Stimulated activated CD4-positive, alpha-beta T cell treated with anti-CD3 and anti-CD28 coated beads, Interleukin-12 subunit alpha, Interleukin-12 subunit beta, amount 100 ng/mL, for 4 hours (primary cell): Measurements from ENCODE around the gene RNF151.
"Not testable (repeated sequence)": the region's sequence is repeated elsewhere in the genome, so short reads cannot be mapped to it uniquely, and the experiment has no call there.

ENCODE experiments used
- DNase-seq: peaks from one replicate; pipeline ENCODE4 v3.0.0-alpha.2; 2020

Gene RNF151

DNA sequence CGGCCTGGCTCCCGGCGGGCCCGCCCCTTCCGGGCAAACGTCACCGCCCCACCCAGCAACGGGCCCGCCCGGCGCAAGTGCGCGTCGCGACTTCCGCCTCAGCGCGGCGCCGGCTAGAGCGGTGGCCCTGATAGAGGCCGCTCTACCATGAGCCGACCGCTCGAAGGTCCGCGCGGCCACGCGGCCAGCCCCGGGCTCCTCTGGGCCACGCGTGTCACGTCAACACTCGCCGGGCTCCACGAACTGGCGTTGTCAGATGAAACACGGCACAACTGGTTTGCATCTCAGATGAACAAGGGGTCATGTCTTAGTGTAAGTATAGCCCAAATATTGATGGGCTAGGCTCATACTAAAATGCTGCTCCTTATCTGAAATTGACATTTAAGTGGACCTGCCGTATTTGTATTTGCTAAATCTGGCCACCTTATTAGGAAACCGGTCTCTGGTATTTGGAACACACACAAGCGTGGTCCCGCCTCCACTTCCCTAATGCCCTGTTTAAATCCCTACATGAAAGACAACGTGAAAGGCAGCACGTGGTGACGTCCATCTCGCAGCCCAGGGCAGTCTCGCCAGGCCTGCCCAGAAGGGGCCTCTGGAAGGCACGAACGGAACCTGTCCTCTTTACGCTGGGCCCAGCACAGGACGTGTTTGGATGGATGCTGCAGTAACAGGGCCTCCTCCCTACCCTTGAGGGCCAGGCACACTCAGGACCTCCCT, 43.3 kb downstream of the RNF151 start, which contains the start of gene ZNF598:
Gene ZNF598 (minus strand): TSS at position 31 of the 720 bp plus-strand sequence.
- DNase-seq = peak; percentile 80

DNA sequence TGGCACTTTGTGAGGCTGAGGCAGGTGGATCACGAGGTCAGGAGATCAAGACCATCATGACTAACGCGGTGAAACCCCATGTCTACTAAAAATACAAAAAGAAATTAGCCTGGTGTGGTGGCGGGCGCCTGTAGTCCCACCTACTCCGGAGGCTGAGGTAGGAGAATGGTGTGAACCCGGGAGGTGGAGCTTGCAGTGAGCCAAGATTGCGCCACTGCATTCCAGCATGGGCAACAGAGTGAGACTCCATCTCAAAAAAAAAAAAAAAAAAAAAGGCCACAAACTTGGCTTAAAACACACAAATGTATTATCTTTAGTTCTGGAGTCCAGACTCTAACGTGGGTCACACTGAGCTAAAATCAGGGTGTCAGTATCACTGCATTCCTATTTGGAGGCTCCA, 45.1 kb downstream of the RNF151 start:
- DNase-seq = not testable (repeated sequence)

DNA sequence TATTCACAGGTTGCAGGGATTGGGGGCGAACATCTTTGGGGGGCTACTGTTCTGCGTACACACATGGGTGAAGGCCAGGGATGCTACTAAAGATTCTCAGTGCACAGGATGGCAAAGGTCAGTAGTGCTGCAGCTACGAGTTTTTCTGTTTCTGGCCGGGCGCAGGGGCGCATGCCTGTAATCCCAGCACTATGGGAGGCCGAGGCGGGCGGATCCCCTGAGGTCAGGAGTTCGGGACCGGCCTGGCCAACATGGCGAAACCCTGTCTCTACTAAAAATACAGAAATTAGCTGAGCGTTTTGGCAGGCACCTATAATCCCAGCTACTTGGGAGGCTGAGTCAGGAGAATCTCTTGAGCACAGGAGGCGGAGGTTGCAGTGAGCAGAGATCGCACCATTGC, 46.9 kb downstream of the RNF151 start:
- no peak for DNase-seq

DNA sequence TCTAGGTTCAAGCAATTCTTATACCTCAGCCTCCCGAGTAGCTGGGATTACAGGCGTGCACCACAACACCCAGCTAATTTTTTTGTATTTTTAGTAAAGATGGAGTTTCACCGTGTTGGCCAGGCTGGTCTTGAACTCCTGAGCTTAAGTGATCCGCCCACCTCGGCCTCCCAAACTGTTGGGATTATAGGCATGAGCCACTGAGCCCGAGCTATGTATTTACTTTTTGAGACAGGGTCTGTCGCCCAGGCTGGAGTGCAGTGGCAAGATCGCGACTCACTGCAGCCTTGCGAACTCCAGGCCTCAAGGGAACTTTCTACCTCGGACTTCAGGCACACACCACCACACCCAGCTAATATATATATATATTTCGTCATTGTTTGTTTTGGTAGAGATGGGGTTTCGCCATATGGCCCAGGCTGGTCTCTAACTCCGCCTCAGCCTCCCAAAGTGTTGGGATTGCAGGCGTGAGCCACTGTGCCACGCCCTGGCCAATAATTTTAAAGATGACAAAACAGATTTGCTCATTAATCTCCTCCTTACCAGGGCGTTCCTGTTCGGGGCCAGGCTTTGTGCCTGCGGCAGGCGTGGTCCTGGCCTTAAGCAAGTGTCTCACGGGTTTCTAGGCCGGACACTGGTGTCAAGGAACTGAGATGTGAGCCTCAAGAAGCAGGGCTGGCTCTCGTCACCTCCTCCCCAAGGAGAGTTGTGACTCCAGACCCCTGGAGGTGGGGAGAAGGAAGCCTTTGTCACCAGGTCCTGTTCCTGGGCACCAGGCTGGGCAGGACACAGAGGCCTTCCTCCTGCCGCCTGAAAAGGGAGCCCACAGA, 48.7 kb downstream of the RNF151 start:
- no peak for DNase-seq

DNA sequence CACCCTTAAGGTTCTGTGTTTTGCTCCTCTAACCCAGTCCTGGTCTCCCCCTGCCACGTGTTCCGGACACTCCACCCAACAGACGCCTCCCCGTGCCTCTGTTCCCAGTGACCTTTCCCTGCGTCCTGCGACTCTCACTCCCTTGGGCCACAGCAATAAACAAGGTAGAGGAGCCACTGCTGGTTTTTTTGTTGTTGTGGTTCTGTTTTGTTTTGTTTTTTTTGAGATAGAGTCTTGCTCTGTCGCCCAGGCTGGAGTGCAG, 49.2 kb downstream of the RNF151 start:
- no peak for DNase-seq

DNA sequence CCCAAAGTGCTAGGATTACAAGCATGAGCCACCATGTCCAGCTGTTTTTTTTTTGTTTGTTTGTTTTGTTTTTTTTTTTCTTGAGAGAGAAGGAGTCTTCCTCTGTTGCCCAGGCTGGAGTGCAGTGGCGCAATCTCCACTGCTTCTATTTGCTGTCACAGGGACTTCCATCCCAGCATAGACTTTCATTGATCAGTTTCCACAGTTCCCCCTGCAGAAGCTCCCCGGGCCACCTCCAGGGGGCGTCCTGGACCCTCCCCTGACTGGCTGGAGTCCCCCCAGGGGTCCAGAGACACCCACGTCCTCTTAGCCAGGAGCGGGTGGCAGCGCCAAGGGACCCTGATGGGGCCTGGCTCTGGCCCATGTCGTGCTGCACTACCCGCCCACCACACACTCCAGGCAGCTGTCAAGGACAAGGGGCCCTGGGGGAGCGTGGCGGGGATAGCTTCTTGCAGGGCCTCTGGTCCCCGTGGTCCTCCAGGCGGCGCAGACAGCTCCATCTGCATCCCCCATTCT, 49.8 kb downstream of the RNF151 start:
- DNase-seq = no peak
